Neuronal stem cell (in vitro differentiated cells): ENCODE measurements around the gene CEND1.

Source experiments
- DNase-seq: peaks from one replicate; pipeline ENCODE4 v3.0.0-alpha.2; 2013; ENCODE audit warnings: low spot score
- H2AFZ ChIP-seq: one replicate; pipeline ENCODE4 v1.6.1; 2013; ENCODE audit warnings: mild to moderate bottlenecking, low read length, inconsistent platforms
- H2AK5ac ChIP-seq: 2 replicates; pipeline ENCODE4 v1.6.1; 2013; ENCODE audit warnings: low read depth, mild to moderate bottlenecking, inconsistent platforms, low read length, moderate library complexity, mixed read lengths
- H2BK120ac ChIP-seq: 2 replicates; pipeline ENCODE4 v1.6.1; 2013; ENCODE audit warnings: low read depth, mild to moderate bottlenecking, inconsistent platforms, low read length, moderate library complexity, mixed read lengths
- H2BK12ac ChIP-seq: one replicate; pipeline ENCODE4 v1.6.1; 2013; ENCODE audit warnings: low read length, inconsistent platforms
- H2BK15ac ChIP-seq: 2 replicates; pipeline ENCODE4 v1.6.1; 2013; ENCODE audit warnings: mild to moderate bottlenecking, low read length, inconsistent platforms, mixed read lengths
- H2BK5ac ChIP-seq: one replicate; pipeline ENCODE4 v1.6.1; 2013; ENCODE audit warnings: inconsistent platforms, mild to moderate bottlenecking, low read length, moderate library complexity
- H3K14ac ChIP-seq: one replicate; pipeline ENCODE4 v1.6.1; 2013; ENCODE audit warnings: low read length, inconsistent platforms
- H3K18ac ChIP-seq: 2 replicates; pipeline ENCODE4 v1.6.1; 2013; ENCODE audit warnings: low read length, inconsistent platforms
- H3K23ac ChIP-seq: 2 replicates; pipeline ENCODE4 v1.6.1; 2013; ENCODE audit warnings: low read depth, mild to moderate bottlenecking, mixed read lengths, low read length, inconsistent platforms; ENCODE audit not compliant: poor library complexity
- H3K27ac ChIP-seq: replicated peaks from 3 replicates; pipeline ENCODE4 v1.5.1; 2013; ENCODE audit warnings: low read length, inconsistent platforms
- H3K27me3 ChIP-seq, 3 experiments: 2 replicates each; pipeline ENCODE4 v1.6.1; 2013; ENCODE audit warnings: low read length in 3 of 3, mild to moderate bottlenecking in 2 of 3, inconsistent platforms in 1 of 3, low read depth in 1 of 3, mixed read lengths in 1 of 3, moderate library complexity in 1 of 3; ENCODE audit not compliant: control insufficient read depth in 3 of 3, insufficient read depth in 3 of 3
- H3K36me3 ChIP-seq, 2 donors: replicated peaks in 1 of 2; 2 replicates each; pipeline ENCODE4 v1.6.1; 2013; ENCODE audit warnings: low read length in 2 of 2; ENCODE audit not compliant: control insufficient read depth in 2 of 2, insufficient read depth in 2 of 2
- H3K4ac ChIP-seq: 2 replicates; pipeline ENCODE4 v1.6.1; 2013; ENCODE audit warnings: inconsistent platforms, mild to moderate bottlenecking, low read length, moderate library complexity
- H3K4me1 ChIP-seq, 2 donors: 1 replicate in 1 of 2; 2 replicates in 1 of 2; pipeline ENCODE4 v1.6.1; 2013; ENCODE audit warnings: low read length in 2 of 2, low read depth in 1 of 2; ENCODE audit not compliant: control insufficient read depth in 2 of 2, insufficient read depth in 1 of 2
- H3K4me2 ChIP-seq: one replicate; pipeline ENCODE4 v1.6.1; 2013; ENCODE audit warnings: mild to moderate bottlenecking, low read length, inconsistent platforms; ENCODE audit not compliant: insufficient read depth, poor library complexity, severe bottlenecking
- H3K4me3 ChIP-seq, 2 donors: 2 replicates each; pipeline ENCODE4 v1.5.1; 2013; ENCODE audit warnings: low read length in 2 of 2, mild to moderate bottlenecking in 2 of 2, inconsistent platforms in 1 of 2, moderate library complexity in 1 of 2
- H3K79me1 ChIP-seq: one replicate; pipeline ENCODE4 v1.6.1; 2013; ENCODE audit warnings: low read depth, mild to moderate bottlenecking, inconsistent platforms, low read length, moderate library complexity
- H3K9ac ChIP-seq: one replicate; pipeline ENCODE4 v1.6.1; 2013; ENCODE audit warnings: mild to moderate bottlenecking, low read depth, low read length, inconsistent platforms; ENCODE audit not compliant: poor library complexity
- H3K9me3 ChIP-seq, 2 donors: replicated peaks in 1 of 2; 2 replicates each; pipeline versions ENCODE3 to v1.6.1; 2013; ENCODE audit warnings: low read length in 2 of 2, mild to moderate bottlenecking in 2 of 2, inconsistent platforms in 1 of 2, low read depth in 1 of 2, mixed read lengths in 1 of 2, moderate library complexity in 1 of 2; ENCODE audit not compliant: control insufficient read depth in 2 of 2, insufficient read depth in 1 of 2
- H4K8ac ChIP-seq: one replicate; pipeline ENCODE4 v1.6.1; 2013; ENCODE audit warnings: low read depth, mild to moderate bottlenecking, inconsistent platforms, low read length, moderate library complexity
- H4K91ac ChIP-seq: one replicate; pipeline ENCODE4 v1.6.1; 2013; ENCODE audit warnings: low read length, low read depth, mild to moderate bottlenecking, inconsistent platforms; ENCODE audit not compliant: poor library complexity
- WGBS, 2 donors: extraction: QIAGEN DNeasy Blood & Tissue Kit; methylation state at CpG; one replicate each; pipeline ENCODE4 v1.1.7; 2013; ENCODE audit warnings: missing lambda C conversion rate in 2 of 2, mixed read lengths in 1 of 2; ENCODE audit not compliant: insufficient read length in 2 of 2, insufficient replicate concordance in 1 of 2; ENCODE audit errors: extremely low coverage in 2 of 2; 5-methylcytosine and 5-hydroxymethylcytosine counted together

The CEND1 gene

GRCh38 chr11:828506-829175, 38.8 kb upstream of the CEND1 start:
- H3K27me3 ChIP-seq: peaks cover 9 to 56% (median 18%) of the 10 kb centered on the region in 3 experiments
- peak overlapping the region; percentile 11 for H3K4me2 ChIP-seq
- peak overlapping the region; percentile 80 for H2AFZ ChIP-seq
- peak overlapping the region; percentile 13 for H3K4ac ChIP-seq
- no peak overlapping the region for H4K8ac ChIP-seq
- H3K9ac ChIP-seq: peak overlapping the region; percentile 91
- peaks cover 0 to 3% of the 10 kb centered on the region in 2 donors for H3K9me3 ChIP-seq
- H2BK5ac ChIP-seq: no peak overlapping the region
- no peak overlapping the region for H3K27ac ChIP-seq
- peaks cover 45 to 56% of the 10 kb centered on the region in 2 donors for H3K4me1 ChIP-seq
- H3K36me3 ChIP-seq: peaks cover 0 to 18% of the 10 kb centered on the region in 2 donors
- peak overlapping the region; percentile 40 for H3K23ac ChIP-seq
- peak overlapping the region; percentile 85 for H2AK5ac ChIP-seq
- no peak overlapping the region for H4K91ac ChIP-seq
- H3K14ac ChIP-seq: peak overlapping the region; percentile 9
- peak overlapping the region in 1 of 2 donors; percentile 45 for H3K4me3 ChIP-seq
- peaks cover 7% of the 10 kb centered on the region for H3K79me1 ChIP-seq
- H2BK12ac ChIP-seq: peak overlapping the region; percentile 8
- H2BK15ac ChIP-seq: peak overlapping the region; percentile 82
- H3K18ac ChIP-seq: peak overlapping the region; percentile 72
- no peak for DNase-seq
- WGBS, 2 donors: no CpG with 5 or more reads among the region's 21 CpGs
- no peak overlapping the region for H2BK120ac ChIP-seq

GRCh38 chr11:827897-828192, 38.0 kb upstream of the CEND1 start, which contains the start of gene CRACR2B:
CRACR2B (plus strand) TSS chr11:827919; CDS start chr11:828608, 689 bp downstream.
- peak within 1 kb of the TSS; percentile 92 for H3K18ac ChIP-seq
- peaks cover 3% of the 10 kb centered on the region for H3K79me1 ChIP-seq
- peak within 1 kb of the TSS; percentile 97 for H3K14ac ChIP-seq
- peak within 1 kb of the TSS; percentile 88 for H2BK5ac ChIP-seq
- peaks cover 0 to 22% of the 10 kb centered on the region in 2 donors for H3K36me3 ChIP-seq
- H3K27ac ChIP-seq: no peak within 1 kb of the TSS
- peak within 1 kb of the TSS; percentile 77 for H3K9ac ChIP-seq
- H3K4me2 ChIP-seq: peak within 1 kb of the TSS; percentile 83
- H3K4ac ChIP-seq: peak within 1 kb of the TSS; percentile 13
- H3K27me3 ChIP-seq: peaks cover 9 to 56% (median 18%) of the 10 kb centered on the region in 3 experiments
- H3K4me3 ChIP-seq: peak within 1 kb of the TSS; percentile 45 to 55
- peak within 1 kb of the TSS; percentile 85 for H2AK5ac ChIP-seq
- peaks cover 0 to 3% of the 10 kb centered on the region in 2 donors for H3K9me3 ChIP-seq
- peak within 1 kb of the TSS; percentile 80 for H2AFZ ChIP-seq
- DNase-seq: no peak
- H2BK15ac ChIP-seq: peak within 1 kb of the TSS; percentile 82
- H2BK12ac ChIP-seq: peak within 1 kb of the TSS; percentile 8
- peak within 1 kb of the TSS; percentile 93 for H3K23ac ChIP-seq
- peaks cover 45 to 53% of the 10 kb centered on the region in 2 donors for H3K4me1 ChIP-seq
- H4K8ac ChIP-seq: no peak within 1 kb of the TSS
- H4K91ac ChIP-seq: no peak within 1 kb of the TSS
- H2BK120ac ChIP-seq: no peak within 1 kb of the TSS
- no CpG with 5 or more reads among the region's 5 CpGs for WGBS, 2 donors

GRCh38 chr11:827146-827896, 37.4 kb upstream of the CEND1 start:
- WGBS, 2 donors: no CpG with 5 or more reads among the region's 66 CpGs

GRCh38 chr11:826836-827145, 36.9 kb upstream of the CEND1 start:
- Histone ChIP-seq H2BK15ac (no peak overlapping the region), H3K79me1 (peaks cover 3% of the 10 kb centered on the region), H3K36me3 (peaks cover 0 to 30% of the 10 kb centered on the region in 2 donors), H2BK120ac (no peak overlapping the region), H2BK5ac (peak overlapping the region; percentile 88), H3K27ac (no peak overlapping the region), H3K18ac (peak overlapping the region; percentile 92), H3K9ac (peak overlapping the region; percentile 77), H2AFZ (peak overlapping the region; percentile 80), H2BK12ac (no peak overlapping the region), H3K14ac (no peak overlapping the region), H4K8ac (no peak overlapping the region), H3K9me3 (peaks cover 0 to under 1% of the 10 kb centered on the region in 2 donors), H3K27me3 (peaks cover 9 to 52% (median 13%) of the 10 kb centered on the region in 3 experiments), H4K91ac (no peak overlapping the region), H3K4me1 (peaks cover 38 to 44% of the 10 kb centered on the region in 2 donors), H2AK5ac (no peak overlapping the region), H3K4me3 (peak overlapping the region; percentile 45 to 55), H3K4me2 (peak overlapping the region; percentile 83), H3K23ac (peak overlapping the region; percentile 93), H3K4ac (no peak overlapping the region)
- no peak for DNase-seq
- no CpG with 5 or more reads among the region's 22 CpGs for WGBS, 2 donors

More at GRCh38 chr11:827146-827896, 37.4 kb upstream of the CEND1 start:
- H3K79me1 ChIP-seq: peaks cover 3% of the 10 kb centered on the region
- H3K4me3 ChIP-seq: peak overlapping the region; percentile 45 to 55
- H4K91ac ChIP-seq: no peak overlapping the region
- peak overlapping the region; percentile 69 for H2BK15ac ChIP-seq
- H2AK5ac ChIP-seq: peak overlapping the region; percentile 85
- peak overlapping the region; percentile 83 for H3K4me2 ChIP-seq
- peaks cover 0 to 25% of the 10 kb centered on the region in 2 donors for H3K36me3 ChIP-seq
- H3K9ac ChIP-seq: peak overlapping the region; percentile 77
- peak overlapping the region; percentile 80 for H2AFZ ChIP-seq
- no peak overlapping the region for H3K4ac ChIP-seq
- H3K9me3 ChIP-seq: peaks cover 0 to 3% of the 10 kb centered on the region in 2 donors
- peak overlapping the region; percentile 92 for H3K18ac ChIP-seq
- peak overlapping the region; percentile 88 for H2BK5ac ChIP-seq
- H3K27ac ChIP-seq: no peak overlapping the region
- no peak overlapping the region for H4K8ac ChIP-seq
- H3K4me1 ChIP-seq: peaks cover 44 to 50% of the 10 kb centered on the region in 2 donors
- H3K23ac ChIP-seq: peak overlapping the region; percentile 93
- H2BK120ac ChIP-seq: no peak overlapping the region
- H3K14ac ChIP-seq: peak overlapping the region; percentile 97
- H2BK12ac ChIP-seq: no peak overlapping the region
- peaks cover 9 to 56% (median 18%) of the 10 kb centered on the region in 3 experiments for H3K27me3 ChIP-seq
- no peak for DNase-seq
